NB4 (cell line): ENCODE results near the gene PRAF2.

Source experiments
- CTCF ChIP-seq: IDR thresholded peaks from one replicate; pipeline ENCODE4 v1.5.1; 2012; ENCODE audit warnings: low read depth, low read length
- MAX ChIP-seq: IDR thresholded peaks from 2 replicates; pipeline ENCODE4 v1.6.1; 2011; ENCODE audit warnings: low read depth, low read length
- POLR2A ChIP-seq: IDR thresholded peaks from 2 replicates; pipeline ENCODE4 v1.6.1; 2011; ENCODE audit warnings: mild to moderate bottlenecking; ENCODE audit not compliant: insufficient read length; ENCODE audit errors: extremely low read depth

- TF ChIP-seq CTCF (peak; percentile 16), MAX (no peak), POLR2A (no peak)
These were observed 1.5 kb upstream of the PRAF2 start for GRCh38 chrX:49075347-49075746.
